ENCODE measurements around the gene NOP56. TPM values are rescaled to one million over a fixed set of nuclear protein-coding genes. Genes with fewer than 3 reads are reported as not detected.

The NOP56 gene
- total and polyA plus RNA-seq, 12 donors = 37.1 to 77.1 (median 50.8) TPM

DNA sequence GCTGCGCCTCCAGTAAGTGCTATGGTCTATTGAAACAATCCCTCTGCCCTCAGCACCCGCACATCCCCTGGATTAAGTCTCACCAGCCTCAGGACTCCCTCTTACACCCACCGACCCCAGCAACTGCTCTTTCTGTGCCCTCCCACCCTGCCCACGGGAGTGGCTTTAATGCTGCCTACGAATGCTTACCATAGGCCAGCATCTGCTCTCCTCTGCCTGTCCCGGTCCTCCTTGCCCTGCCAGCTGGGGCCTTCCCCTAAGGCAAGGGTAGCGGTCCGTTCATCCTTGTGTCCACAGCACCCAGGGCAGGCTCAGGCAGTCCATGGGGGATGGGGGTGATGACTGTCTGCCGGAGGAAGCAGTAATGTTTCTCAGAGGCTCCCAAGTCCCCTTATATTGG, 44.2 kb downstream of the NOP56 start:
- Histone ChIP-seq H3K4me3 (no peak overlapping the region), H3K36me3 (no peaks in the 10 kb centered on the region), H3K9me3 (no peaks in the 10 kb centered on the region), H3K27ac (no peak overlapping the region), H3K27me3 (peaks cover 0 to 45% (median 14%) of the 10 kb centered on the region in 7 donors), H3K4me1 (peaks cover 0 to 18% (median 4%) of the 10 kb centered on the region in 9 donors)
- intact Hi-C loops (cut with DNase I) = loop anchor here in 3 of 10 donors (5.0 to 10.0 kb wide), 3 partner anchors 46 to 158 kb away; partner anchors contain the start of genes PCED1A (in 1 of the 3) and VPS16 (in 1 of the 3)
- TF ChIP-seq, protein P1, sequence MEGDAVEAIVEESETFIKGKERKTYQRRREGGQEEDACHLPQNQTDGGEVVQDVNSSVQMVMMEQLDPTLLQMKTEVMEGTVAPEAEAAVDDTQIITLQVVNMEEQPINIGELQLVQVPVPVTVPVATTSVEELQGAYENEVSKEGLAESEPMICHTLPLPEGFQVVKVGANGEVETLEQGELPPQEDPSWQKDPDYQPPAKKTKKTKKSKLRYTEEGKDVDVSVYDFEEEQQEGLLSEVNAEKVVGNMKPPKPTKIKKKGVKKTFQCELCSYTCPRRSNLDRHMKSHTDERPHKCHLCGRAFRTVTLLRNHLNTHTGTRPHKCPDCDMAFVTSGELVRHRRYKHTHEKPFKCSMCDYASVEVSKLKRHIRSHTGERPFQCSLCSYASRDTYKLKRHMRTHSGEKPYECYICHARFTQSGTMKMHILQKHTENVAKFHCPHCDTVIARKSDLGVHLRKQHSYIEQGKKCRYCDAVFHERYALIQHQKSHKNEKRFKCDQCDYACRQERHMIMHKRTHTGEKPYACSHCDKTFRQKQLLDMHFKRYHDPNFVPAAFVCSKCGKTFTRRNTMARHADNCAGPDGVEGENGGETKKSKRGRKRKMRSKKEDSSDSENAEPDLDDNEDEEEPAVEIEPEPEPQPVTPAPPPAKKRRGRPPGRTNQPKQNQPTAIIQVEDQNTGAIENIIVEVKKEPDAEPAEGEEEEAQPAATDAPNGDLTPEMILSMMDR (IDR thresholded peaks at IDR 0.05) = no peak
- WGBS, 2 donors = 94 to 96% methylated on average over 9 of the region's 9 CpGs
- DNase-seq (no peak), ATAC-seq (no peak)

GRCh38 chr20:2697768-2698167, 45.3 kb downstream of the NOP56 start:
- TF ChIP-seq, protein P1 (IDR thresholded peaks at IDR 0.05) = no peak
- intact Hi-C loops (cut with DNase I) = loop anchor here in 3 of 10 donors (5.0 to 10.0 kb wide), 3 partner anchors 45 to 157 kb away; partner anchors contain the start of genes PCED1A (in 1 of the 3) and VPS16 (in 1 of the 3)
- no peak overlapping the region for H3K4me3 ChIP-seq
- DNase-seq = no peak
- peaks cover 0 to 37% (median 14%) of the 10 kb centered on the region in 7 donors for H3K27me3 ChIP-seq
- no peak for ATAC-seq
- H3K9me3 ChIP-seq = no peaks in the 10 kb centered on the region
- H3K4me1 ChIP-seq = peaks cover 0 to 12% (median 4%) of the 10 kb centered on the region in 9 donors
- H3K36me3 ChIP-seq = no peaks in the 10 kb centered on the region
- H3K27ac ChIP-seq = no peak overlapping the region
- WGBS, 2 donors = 63 to 69% methylated on average over 3 of the region's 3 CpGs

GRCh38 chr20:2698186-2698817, 45.9 kb downstream of the NOP56 start:
- 81 to 83% methylated on average over 4 of the region's 4 CpGs for WGBS, 2 donors
- H3K27me3 ChIP-seq = peaks cover 0 to 36% (median 14%) of the 10 kb centered on the region in 7 donors
- intact Hi-C loops (cut with DNase I) = loop anchor here in 3 of 10 donors (5.0 to 10.0 kb wide), 3 partner anchors 44 to 156 kb away; partner anchors contain the start of genes PCED1A (in 1 of the 3) and VPS16 (in 1 of the 3)
- TF ChIP-seq, protein P1 (IDR thresholded peaks at IDR 0.05) = no peak
- H3K9me3 ChIP-seq = no peaks in the 10 kb centered on the region
- ATAC-seq = no peak
- no peak for DNase-seq
- H3K4me3 ChIP-seq = no peak overlapping the region
- peaks cover 0 to 12% (median 3%) of the 10 kb centered on the region in 9 donors for H3K4me1 ChIP-seq
- H3K36me3 ChIP-seq = no peaks in the 10 kb centered on the region
- H3K27ac ChIP-seq = no peak overlapping the region

DNA sequence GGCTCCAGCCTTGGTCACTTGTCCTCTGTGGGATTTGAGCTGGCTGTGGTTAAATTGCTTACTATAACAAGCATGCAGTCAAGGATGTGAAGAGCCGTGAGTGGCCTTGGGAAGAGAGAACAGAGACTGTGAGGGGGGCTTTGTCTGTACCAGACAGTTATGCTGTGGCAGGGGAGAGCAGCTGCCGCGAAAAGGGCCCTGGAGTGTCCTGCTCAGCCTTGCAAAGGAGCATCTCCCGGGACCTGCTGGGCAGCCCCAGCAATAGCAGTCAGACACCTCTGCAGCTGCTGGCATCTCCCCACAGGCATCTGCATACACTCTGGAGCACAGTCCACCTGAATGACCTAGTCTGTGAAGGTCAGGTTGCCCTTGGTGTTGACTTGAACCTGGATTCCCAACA, 46.5 kb downstream of the NOP56 start:
- intact Hi-C loops (cut with DNase I) = loop anchor here in 3 of 10 donors (5.0 to 10.0 kb wide), 3 partner anchors 43 to 156 kb away; partner anchors contain the start of genes PCED1A (in 1 of the 3) and VPS16 (in 1 of the 3)
- Histone ChIP-seq H3K9me3 (no peaks in the 10 kb centered on the region), H3K4me1 (peaks cover 0 to 6% (median 0%) of the 10 kb centered on the region in 9 donors), H3K4me3 (no peak overlapping the region), H3K27me3 (peaks cover 0 to 30% (median 8%) of the 10 kb centered on the region in 7 donors), H3K36me3 (no peaks in the 10 kb centered on the region), H3K27ac (no peak overlapping the region)
- ATAC-seq (no peak), DNase-seq (no peak)
- TF ChIP-seq, protein P1 (IDR thresholded peaks at IDR 0.05) = no peak
- WGBS, 2 donors = 88 to 93% methylated on average over 4 of the region's 4 CpGs

All from heart right ventricle (tissue), 16 donors.